ENCODE data around the gene MYO1E. TPM values are rescaled to one million over a fixed set of nuclear protein-coding genes. Genes with fewer than 3 reads are reported as not detected.

Gene MYO1E
- total RNA-seq, 4 donors from 2014 or later = 49.7 to 76.1 (median 65.6) TPM

DNA sequence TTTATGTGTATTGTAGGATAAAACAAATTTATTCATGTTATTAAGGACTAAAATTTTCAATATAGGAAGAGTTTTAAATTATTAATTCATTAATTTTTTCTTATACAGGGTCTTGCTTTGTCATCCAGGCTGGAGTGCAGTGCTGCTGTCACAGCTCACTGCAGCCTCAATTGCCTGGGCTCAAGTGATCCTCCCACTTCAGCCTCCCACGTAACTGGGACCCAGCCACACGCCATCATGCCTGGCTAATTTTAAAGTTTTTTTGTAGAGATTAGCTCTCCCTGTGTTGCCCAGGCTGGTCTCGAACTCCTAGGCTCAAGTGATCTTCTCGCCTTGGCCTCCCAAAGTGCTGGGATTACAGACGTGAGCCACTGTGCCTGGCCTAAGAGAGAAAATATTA is 253.0 kb downstream of the MYO1E start:
- Histone ChIP-seq H3K27ac (no peak overlapping the region), H3K4me3 (no peak overlapping the region), H3K27me3 (no peaks in the 10 kb centered on the region), H3K4me1 (no peaks in the 10 kb centered on the region), H3K36me3 (no peaks in the 10 kb centered on the region), H3K9me3 (no peaks in the 10 kb centered on the region)
- no peak for TF ChIP-seq POLR2AphosphoS5 (IDR thresholded peaks at IDR 0.05)
- no peak for TF ChIP-seq POLR2A (IDR thresholded peaks at IDR 0.05)
- TF ChIP-seq CTCF (IDR thresholded peaks at IDR 0.05) = no peak
- no peak for TF ChIP-seq EP300 (IDR thresholded peaks at IDR 0.05)
- WGBS, 2 donors (ENCODE audit: low coverage in 1 of 2) = 91% methylated on average over 4 of the region's 5 CpGs; no CpG with 5 or more reads in 1 of the 2 donors
- ATAC-seq = no peak

GRCh38 chr15:59116771-59117170 is 255.9 kb downstream of the MYO1E start:
- TF ChIP-seq CTCF (IDR thresholded peaks at IDR 0.05) (no peak), POLR2AphosphoS5 (IDR thresholded peaks at IDR 0.05) (no peak), EP300 (IDR thresholded peaks at IDR 0.05) (no peak), POLR2A (IDR thresholded peaks at IDR 0.05) (no peak)
- Histone ChIP-seq H3K4me1 (no peaks in the 10 kb centered on the region), H3K36me3 (no peaks in the 10 kb centered on the region), H3K4me3 (no peak overlapping the region), H3K27ac (no peak overlapping the region), H3K9me3 (no peaks in the 10 kb centered on the region), H3K27me3 (no peaks in the 10 kb centered on the region)
- no peak for ATAC-seq
- WGBS, 2 donors (ENCODE audit: low coverage in 1 of 2) = 96 to 98% methylated on average over 5 to 6 of the region's 6 CpGs

DNA sequence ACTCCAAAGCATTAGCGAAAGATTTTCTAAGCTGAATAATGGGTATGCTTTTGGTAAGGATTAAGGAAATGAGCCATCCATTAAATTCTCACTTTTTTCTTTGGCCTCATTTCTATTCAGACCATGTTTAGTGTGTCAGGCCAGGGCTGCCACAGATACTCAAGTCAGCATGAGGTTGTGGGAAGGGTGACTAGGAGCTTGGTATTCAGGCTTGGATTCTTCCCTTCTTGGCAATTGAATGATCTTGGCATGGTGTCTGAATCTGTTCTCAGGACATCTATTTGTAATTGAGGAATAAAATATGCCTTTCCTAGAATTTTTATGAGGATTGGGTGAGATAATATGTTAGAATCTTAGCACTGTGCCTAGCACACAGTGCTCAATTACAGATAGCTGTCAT is 256.5 kb downstream of the MYO1E start:
- H3K27me3 ChIP-seq = no peaks in the 10 kb centered on the region
- no peak for ATAC-seq
- no peaks in the 10 kb centered on the region for H3K9me3 ChIP-seq
- no peak overlapping the region for H3K27ac ChIP-seq
- WGBS, 2 donors (ENCODE audit: low coverage in 1 of 2) = 100% methylated on average over 1 of the region's 1 CpG
- H3K4me3 ChIP-seq = no peak overlapping the region
- TF ChIP-seq CTCF (IDR thresholded peaks at IDR 0.05) (no peak), POLR2A (IDR thresholded peaks at IDR 0.05) (no peak), POLR2AphosphoS5 (IDR thresholded peaks at IDR 0.05) (no peak), EP300 (IDR thresholded peaks at IDR 0.05) (no peak)
- no peaks in the 10 kb centered on the region for H3K4me1 ChIP-seq
- no peaks in the 10 kb centered on the region for H3K36me3 ChIP-seq

DNA sequence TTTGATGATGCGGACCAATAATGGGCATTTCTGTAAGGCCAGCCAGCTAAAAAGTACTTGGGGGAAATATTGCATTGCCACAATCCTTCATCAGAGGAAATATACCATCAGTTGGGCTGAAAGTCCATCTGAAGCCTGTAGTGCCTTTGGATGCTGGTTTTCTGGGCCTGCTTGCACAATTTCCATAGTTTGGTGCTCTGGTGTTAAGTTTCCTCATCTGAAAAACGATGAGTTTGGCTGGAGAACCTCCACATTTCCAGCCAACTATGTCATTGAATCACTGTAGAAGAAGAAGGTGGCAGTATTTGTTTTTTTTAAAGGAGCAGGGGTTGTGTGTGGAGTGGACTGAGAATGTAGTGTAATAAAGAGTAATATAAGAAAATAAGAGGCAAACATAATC is 257.6 kb downstream of the MYO1E start:
- WGBS, 2 donors (ENCODE audit: low coverage in 1 of 2) = 57 to 80% methylated on average over 1 to 2 of the region's 2 CpGs
- no peak overlapping the region for H3K4me3 ChIP-seq
- no peak for TF ChIP-seq EP300 (IDR thresholded peaks at IDR 0.05)
- TF ChIP-seq POLR2AphosphoS5 (IDR thresholded peaks at IDR 0.05) = no peak
- TF ChIP-seq POLR2A (IDR thresholded peaks at IDR 0.05) = no peak
- TF ChIP-seq CTCF (IDR thresholded peaks at IDR 0.05) = no peak
- no peak overlapping the region for H3K27ac ChIP-seq
- no peaks in the 10 kb centered on the region for H3K9me3 ChIP-seq
- no peaks in the 10 kb centered on the region for H3K36me3 ChIP-seq
- no peak for ATAC-seq
- no peaks in the 10 kb centered on the region for H3K4me1 ChIP-seq
- no peaks in the 10 kb centered on the region for H3K27me3 ChIP-seq

GRCh38 chr15:59111251-59111650 is 261.4 kb downstream of the MYO1E start:
- no peaks in the 10 kb centered on the region for H3K36me3 ChIP-seq
- no peak for ATAC-seq
- H3K4me1 ChIP-seq = no peaks in the 10 kb centered on the region
- H3K4me3 ChIP-seq = no peak overlapping the region
- WGBS, 2 donors (ENCODE audit: low coverage in 1 of 2) = 82 to 87% methylated on average over 4 of the region's 4 CpGs
- no peaks in the 10 kb centered on the region for H3K27me3 ChIP-seq
- H3K27ac ChIP-seq = no peak overlapping the region
- H3K9me3 ChIP-seq = no peaks in the 10 kb centered on the region
- TF ChIP-seq EP300 (IDR thresholded peaks at IDR 0.05) (no peak), CTCF (IDR thresholded peaks at IDR 0.05) (no peak), POLR2A (IDR thresholded peaks at IDR 0.05) (no peak), POLR2AphosphoS5 (IDR thresholded peaks at IDR 0.05) (no peak)

Data from gastroesophageal sphincter (tissue), 4 donors.